Mesothelial cell of epicardium (in vitro differentiated cells): ENCODE results near the gene IL1RL1. TPM values are rescaled to one million over a fixed set of nuclear protein-coding genes. Genes with fewer than 3 reads are reported as not detected.

ENCODE experiments used
- DNase-seq, 2 experiments: peaks; one replicate each; pipeline ENCODE4 v3.0.0; 2021; ENCODE audit warnings: low spot score in 2 of 2; ENCODE audit not compliant: unreplicated experiment in 2 of 2
- H3K27ac Mint-ChIP-seq: 2 replicates; pipeline ENCODE4 v1.8.0; 2021; ENCODE audit warnings: mixed read lengths
- H3K27me3 Mint-ChIP-seq: 2 replicates; pipeline ENCODE4 v1.8.0; 2021; ENCODE audit warnings: low read depth, mixed read lengths
- H3K36me3 Mint-ChIP-seq: 2 replicates; pipeline ENCODE4 v1.8.0; 2021; ENCODE audit warnings: mixed read lengths
- H3K4me1 Mint-ChIP-seq: 2 replicates; pipeline ENCODE4 v1.8.0; 2021; ENCODE audit warnings: mixed read lengths
- H3K4me3 Mint-ChIP-seq: 2 replicates; pipeline ENCODE4 v1.8.0; 2021; ENCODE audit warnings: mild to moderate bottlenecking, moderate library complexity, mixed read lengths
- H3K9me3 Mint-ChIP-seq: 2 replicates; pipeline ENCODE4 v1.8.0; 2021; ENCODE audit warnings: mixed read lengths
- total RNA-seq: library from RNA; stranded (reverse); gene quantifications from 3 replicates; pipeline ENCODE4 v1.2.1, GENCODE V29; 2021
- TF ChIP-seq, protein P1 (sequence below): fragments of 200-600 bp; sonication (generic); IDR thresholded peaks from one replicate; pipeline ENCODE4 v1.5.0; 2021; ENCODE audit warnings: antibody characterized with exemption; ENCODE audit not compliant: unreplicated experiment

IL1RL1 gene
- total RNA-seq, 1 donor from 2014 or later = 0.18 TPM

DNA sequence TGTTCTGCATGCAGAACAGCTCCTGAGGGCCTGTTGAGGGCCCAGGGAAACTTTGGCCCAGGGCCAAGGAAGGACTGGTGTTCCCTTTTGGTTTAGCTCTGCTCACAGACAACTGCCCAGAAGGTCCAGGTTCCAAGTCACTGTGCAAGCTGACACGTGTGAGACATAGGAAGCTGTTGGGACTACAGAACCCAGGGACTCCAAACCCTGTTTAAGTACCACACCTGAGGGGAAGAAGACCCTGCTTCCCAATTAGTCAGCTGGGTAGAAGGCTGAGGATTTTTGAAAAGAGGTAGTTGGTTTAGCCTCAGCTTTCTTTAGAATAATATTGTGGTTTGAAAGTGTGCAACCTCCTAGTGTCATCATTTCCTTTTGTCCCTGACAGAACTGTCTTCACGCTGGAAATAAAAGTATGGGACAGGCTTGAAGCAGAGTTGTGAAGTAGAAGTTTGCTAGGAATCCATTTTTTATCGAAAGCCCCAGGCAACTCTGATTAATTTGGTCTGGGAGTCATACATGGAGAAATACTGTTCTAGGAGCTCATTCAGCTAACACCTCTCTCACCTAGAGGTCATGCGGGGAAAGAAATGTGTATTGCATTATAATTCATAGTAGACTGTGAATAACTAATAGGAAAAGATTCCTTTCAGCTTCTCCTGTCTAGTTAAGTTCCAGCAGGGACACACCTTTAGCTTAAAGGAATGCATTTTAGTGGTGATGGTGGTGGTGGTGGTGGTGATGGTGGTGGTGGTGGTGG, 19.9 kb upstream of the IL1RL1 start:
- H3K4me3 Mint-ChIP-seq = no peak overlapping the region
- peaks cover 34% of the 10 kb centered on the region for H3K27me3 Mint-ChIP-seq
- no peaks in the 10 kb centered on the region for H3K4me1 Mint-ChIP-seq
- DNase-seq = peak in 1 of 2 experiments; percentile 48
- no peaks in the 10 kb centered on the region for H3K36me3 Mint-ChIP-seq
- no peak overlapping the region for H3K27ac Mint-ChIP-seq
- H3K9me3 Mint-ChIP-seq = no peaks in the 10 kb centered on the region
- TF ChIP-seq, protein P1, sequence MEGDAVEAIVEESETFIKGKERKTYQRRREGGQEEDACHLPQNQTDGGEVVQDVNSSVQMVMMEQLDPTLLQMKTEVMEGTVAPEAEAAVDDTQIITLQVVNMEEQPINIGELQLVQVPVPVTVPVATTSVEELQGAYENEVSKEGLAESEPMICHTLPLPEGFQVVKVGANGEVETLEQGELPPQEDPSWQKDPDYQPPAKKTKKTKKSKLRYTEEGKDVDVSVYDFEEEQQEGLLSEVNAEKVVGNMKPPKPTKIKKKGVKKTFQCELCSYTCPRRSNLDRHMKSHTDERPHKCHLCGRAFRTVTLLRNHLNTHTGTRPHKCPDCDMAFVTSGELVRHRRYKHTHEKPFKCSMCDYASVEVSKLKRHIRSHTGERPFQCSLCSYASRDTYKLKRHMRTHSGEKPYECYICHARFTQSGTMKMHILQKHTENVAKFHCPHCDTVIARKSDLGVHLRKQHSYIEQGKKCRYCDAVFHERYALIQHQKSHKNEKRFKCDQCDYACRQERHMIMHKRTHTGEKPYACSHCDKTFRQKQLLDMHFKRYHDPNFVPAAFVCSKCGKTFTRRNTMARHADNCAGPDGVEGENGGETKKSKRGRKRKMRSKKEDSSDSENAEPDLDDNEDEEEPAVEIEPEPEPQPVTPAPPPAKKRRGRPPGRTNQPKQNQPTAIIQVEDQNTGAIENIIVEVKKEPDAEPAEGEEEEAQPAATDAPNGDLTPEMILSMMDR = no peak

- no peak for DNase-seq
- TF ChIP-seq, protein P1 = no peak
- H3K27me3 Mint-ChIP-seq = peaks cover 58% of the 10 kb centered on the region
Observed at GRCh38 chr2:102294802-102295489, 16.4 kb upstream of the IL1RL1 start.

DNA sequence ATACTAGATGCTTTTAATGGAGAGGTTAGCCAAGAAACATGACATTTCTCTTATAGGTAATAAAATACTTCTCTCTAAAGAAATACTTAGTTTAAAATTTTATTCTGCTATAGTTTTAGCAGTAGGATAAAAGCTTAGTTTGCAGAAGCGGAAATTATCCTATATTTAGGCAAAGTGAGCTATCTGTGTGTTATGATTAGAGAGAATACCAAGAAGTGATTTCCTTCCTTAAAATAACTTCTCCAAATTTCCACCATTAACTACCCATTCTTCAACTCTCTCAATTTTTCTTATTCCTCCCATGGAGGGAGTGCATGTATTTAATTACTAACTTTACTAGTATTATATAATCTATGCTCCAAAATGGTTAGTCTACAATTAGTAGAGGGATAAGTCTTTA, 15.8 kb upstream of the IL1RL1 start:
- H3K4me1 Mint-ChIP-seq = no peaks in the 10 kb centered on the region
- no peaks in the 10 kb centered on the region for H3K9me3 Mint-ChIP-seq
- no peak overlapping the region for H3K4me3 Mint-ChIP-seq
- no peak for DNase-seq
- TF ChIP-seq, protein P1 = no peak
- no peaks in the 10 kb centered on the region for H3K36me3 Mint-ChIP-seq
- H3K27me3 Mint-ChIP-seq = peaks cover 63% of the 10 kb centered on the region
- H3K27ac Mint-ChIP-seq = no peak overlapping the region

More at GRCh38 chr2:102294802-102295489, 16.4 kb upstream of the IL1RL1 start:
- Mint-ChIP-seq H3K36me3 (no peaks in the 10 kb centered on the region), H3K4me3 (no peak overlapping the region), H3K27ac (no peak overlapping the region), H3K9me3 (no peaks in the 10 kb centered on the region), H3K4me1 (no peaks in the 10 kb centered on the region)

GRCh38 chr2:102296449-102296848, 14.9 kb upstream of the IL1RL1 start:
- no peak overlapping the region for H3K27ac Mint-ChIP-seq
- H3K9me3 Mint-ChIP-seq = no peaks in the 10 kb centered on the region
- DNase-seq = no peak
- H3K4me3 Mint-ChIP-seq = no peak overlapping the region
- no peaks in the 10 kb centered on the region for H3K36me3 Mint-ChIP-seq
- no peaks in the 10 kb centered on the region for H3K4me1 Mint-ChIP-seq
- peaks cover 69% of the 10 kb centered on the region for H3K27me3 Mint-ChIP-seq
- TF ChIP-seq, protein P1 = no peak

DNA sequence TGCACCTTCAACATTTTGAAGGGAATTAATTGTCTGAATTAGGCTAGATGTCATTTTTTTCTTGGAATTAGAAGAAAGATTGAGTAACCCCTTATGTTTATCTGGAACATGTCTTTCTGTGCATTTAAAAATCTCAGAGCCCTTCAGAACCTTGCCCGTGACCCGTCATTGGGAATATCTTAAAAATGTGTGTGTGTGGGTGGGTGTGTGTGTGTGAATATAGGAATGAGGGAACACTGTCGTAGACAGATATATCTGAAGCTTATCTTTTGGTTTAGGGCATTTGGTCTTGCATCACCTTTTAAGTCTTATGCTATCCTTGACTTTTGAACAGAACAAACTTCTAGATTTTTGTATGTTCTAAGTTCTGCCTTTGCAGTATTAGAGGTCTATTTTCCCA, 13.5 kb upstream of the IL1RL1 start:
- H3K27ac Mint-ChIP-seq = no peak overlapping the region
- no peaks in the 10 kb centered on the region for H3K4me1 Mint-ChIP-seq
- H3K27me3 Mint-ChIP-seq = peaks cover 69% of the 10 kb centered on the region
- no peak overlapping the region for H3K4me3 Mint-ChIP-seq
- no peaks in the 10 kb centered on the region for H3K9me3 Mint-ChIP-seq
- H3K36me3 Mint-ChIP-seq = no peaks in the 10 kb centered on the region
- no peak for DNase-seq
- TF ChIP-seq, protein P1 = no peak
